A549 (cell line): Measurements from ENCODE around the gene LANCL1. TPM values are rescaled to one million over a fixed set of nuclear protein-coding genes. Genes with fewer than 3 reads are reported as not detected.

Source experiments
- ATAC-seq, 2 experiments: fragments of 200-7000 bp in 1 of 2; fragments of >200 bp in 1 of 2; cut with Nextera tagmentation in 1 of 2; cut with Tn5 transposase in 1 of 2; 3 replicates each; pipeline versions ENCODE4 v1.8.0 to v1.9.1; 2018 to 2020; ENCODE audit warnings: mild to moderate bottlenecking in 1 of 2, moderate library complexity in 1 of 2
- CTCF ChIA-PET: fragments of 300-600 bp; sonication (Branson Sonifier 250); formaldehyde crosslinking; extraction: SDS; loops from one replicate; lab custom pipeline; 2021; ENCODE audit warnings: antibody characterized with exemption, inconsistent platforms; lab: Yijun Ruan, JAX
- POLR2A ChIA-PET: fragments of 350-600 bp; formaldehyde crosslinking; extraction: SDS; loops from one replicate; lab custom pipeline; 2021; ENCODE audit warnings: antibody characterized with exemption, inconsistent platforms; lab: Yijun Ruan, JAX
- DNase-seq, 2 experiments: peaks; one replicate each; pipeline versions ENCODE4 v3.0.0 to v3.0.0-alpha.2; 2011 to 2016; ENCODE audit warnings: low read depth in 1 of 2, low spot score in 1 of 2
- FAIRE-seq: peaks from 2 replicates; lab custom pipeline; 2011; peaks lifted over from hg19 to GRCh38; lab: Jason Lieb, UNC
- H3K27ac ChIP-seq, 2 experiments: fragments of >200 bp; sonication (Bioruptor Twin); formaldehyde crosslinking; 3 replicates each; pipeline ENCODE4 v1.5.1; 2016 to 2017
- H3K4me1 ChIP-seq: fragments of >200 bp; sonication (Bioruptor Twin); formaldehyde crosslinking; 3 replicates; pipeline ENCODE4 v1.6.1; 2016
- H3K4me2 ChIP-seq: fragments of >200 bp; sonication (Bioruptor Twin); formaldehyde crosslinking; 3 replicates; pipeline ENCODE4 v1.6.1; 2016
- H3K4me3 ChIP-seq: fragments of >200 bp; sonication (Bioruptor Twin); formaldehyde crosslinking; 3 replicates; pipeline ENCODE4 v1.5.1; 2016
- H3K9me3 ChIP-seq: fragments of >200 bp; sonication (Bioruptor Twin); formaldehyde crosslinking; 3 replicates; pipeline ENCODE4 v1.6.1; 2016
- CBX2 ChIP-seq: fragments of 200-600 bp; sonication (generic); IDR thresholded peaks from 2 replicates; pipeline ENCODE4 v1.6.1; 2016; ENCODE audit warnings: low read depth, mild to moderate bottlenecking, borderline replicate concordance
- CHD4 ChIP-seq: fragments of 200-600 bp; sonication (generic); IDR thresholded peaks from 2 replicates; pipeline ENCODE4 v1.6.1; 2016; ENCODE audit warnings: antibody characterized with exemption, mild to moderate bottlenecking, borderline replicate concordance
- CTCF ChIP-seq: fragments of >200 bp; sonication (Bioruptor Twin); formaldehyde crosslinking; IDR thresholded peaks from 3 replicates; pipeline ENCODE4 v1.5.1; 2016
- EHMT2 ChIP-seq: fragments of 200-600 bp; sonication (generic); IDR thresholded peaks from 2 replicates; pipeline ENCODE4 v1.6.1; 2016; ENCODE audit warnings: antibody characterized with exemption, low read depth, mild to moderate bottlenecking, moderate library complexity
- ELK1 ChIP-seq: fragments of 150-350 bp; IDR thresholded peaks from 2 replicates; pipeline ENCODE4 v1.6.1; 2014; ENCODE audit warnings: low read depth, mild to moderate bottlenecking, low read length
- ESRRA ChIP-seq: fragments of 150-350 bp; IDR thresholded peaks from 2 replicates; pipeline ENCODE4 v1.6.1; 2014; ENCODE audit warnings: mild to moderate bottlenecking, low read length, borderline replicate concordance
- GATA3 ChIP-seq: IDR thresholded peaks from 2 replicates; pipeline ENCODE4 v1.6.1; 2012; ENCODE audit warnings: borderline replicate concordance
- HES2 ChIP-seq: fragments of >200 bp; sonication (Bioruptor Twin); formaldehyde crosslinking; IDR thresholded peaks from 2 replicates; pipeline ENCODE4 v1.6.1; 2016
- HEYL ChIP-seq: fragments of 250-450 bp; sonication (Bioruptor Pico); IDR thresholded peaks from 2 replicates; pipeline ENCODE4 v1.8.0; 2021; ENCODE audit warnings: mild to moderate bottlenecking, moderate library complexity
- HOXB5 ChIP-seq: fragments of 250-450 bp; sonication (Bioruptor Pico); IDR thresholded peaks from 2 replicates; pipeline ENCODE4 v1.5.0; 2020; ENCODE audit warnings: mild to moderate bottlenecking, moderate library complexity
- MAX ChIP-seq: IDR thresholded peaks from 2 replicates; pipeline ENCODE4 v1.6.1; 2012
- NFE2L2 ChIP-seq: fragments of 150-350 bp; conservative IDR thresholded peaks from 2 replicates; pipeline ENCODE4 v1.6.1; 2014; ENCODE audit warnings: low read length
- NPAS2 ChIP-seq: fragments of 250-450 bp; sonication (Bioruptor Pico); IDR thresholded peaks from 2 replicates; pipeline ENCODE4 v1.8.0; 2022; ENCODE audit warnings: mild to moderate bottlenecking, moderate library complexity, borderline replicate concordance
- PBX3 ChIP-seq: IDR thresholded peaks from 2 replicates; pipeline ENCODE4 v1.6.1; 2012
- PHF8 ChIP-seq: fragments of 200-600 bp; sonication (generic); IDR thresholded peaks from 2 replicates; pipeline ENCODE4 v1.6.1; 2016; ENCODE audit warnings: low read depth, mild to moderate bottlenecking, antibody characterized with exemption, moderate library complexity, borderline replicate concordance
- RARB ChIP-seq: fragments of 250-450 bp; sonication (Bioruptor Pico); IDR thresholded peaks from 2 replicates; pipeline ENCODE4 v1.8.0; 2021; ENCODE audit warnings: mild to moderate bottlenecking, moderate library complexity
- RCOR1 ChIP-seq: fragments of 150-350 bp; IDR thresholded peaks from 2 replicates; pipeline ENCODE4 v1.6.1; 2014; ENCODE audit warnings: antibody characterized with exemption, low read length, low read depth
- REST ChIP-seq: fragments of 200-600 bp; sonication (generic); IDR thresholded peaks from 2 replicates; pipeline ENCODE4 v1.6.1; 2016; ENCODE audit warnings: antibody characterized with exemption, mild to moderate bottlenecking, moderate library complexity
- RNF2 ChIP-seq: fragments of 200-600 bp; sonication (generic); IDR thresholded peaks from 2 replicates; pipeline ENCODE4 v1.6.1; 2016; ENCODE audit warnings: low read depth, mild to moderate bottlenecking, antibody characterized with exemption, moderate library complexity, borderline replicate concordance
- SMC3 ChIP-seq: fragments of >200 bp; sonication (Bioruptor Twin); formaldehyde crosslinking; IDR thresholded peaks from 3 replicates; pipeline ENCODE4 v1.6.1; 2018; ENCODE audit warnings: inconsistent platforms
- TFCP2L1 ChIP-seq: fragments of 250-450 bp; sonication (Bioruptor Pico); IDR thresholded peaks from 2 replicates; pipeline ENCODE4 v1.5.0; 2021; ENCODE audit warnings: mild to moderate bottlenecking
- USF2 ChIP-seq: fragments of 450-650 bp; IDR thresholded peaks from 2 replicates; pipeline ENCODE4 v1.6.1; 2014; ENCODE audit warnings: antibody characterized with exemption
- WGBS: methylation state at CpG from one replicate; pipeline ENCODE4 v1.1.6; 2017; ENCODE audit errors: missing lambda C conversion rate; 5-methylcytosine and 5-hydroxymethylcytosine counted together
- polyA plus RNA-seq, 4 experiments: library from polyadenylated mRNA; depleted of rRNA in 3 of 4; stranded (reverse); fragments of >200 nt; fragmentation: RNase III in 1 of 4; extraction: RNeasy Plus Mini Kit Qiagen cat#74134 plus additional on column Dnase treatment in 1 of 4; gene quantifications; 2 replicates in 3 of 4; 3 replicates in 1 of 4; pipeline ENCODE4 v1.2.3, GENCODE V29; 2011 to 2017

LANCL1 gene
- polyA plus RNA-seq, 2 of the 4 experiments (the other 2 are of a cell fraction): 30.1 to 83.7 TPM

GRCh38 chr2:210435439-210435838, 41.1 kb downstream of the LANCL1 start:
- ATAC-seq (no peak), FAIRE-seq (no peak), DNase-seq (no peak)
- no peaks in the 10 kb centered on the region for H3K9me3 ChIP-seq
- WGBS: 95% methylated on average over 1 of the region's 1 CpG
- no peak for TF ChIP-seq GATA3
- no peak for TF ChIP-seq RCOR1
- TF ChIP-seq HEYL: no peak
- no peak for TF ChIP-seq CTCF
- TF ChIP-seq CHD4: no peak
- TF ChIP-seq CBX2: no peak
- TF ChIP-seq RNF2: no peak
- TF ChIP-seq TFCP2L1: no peak
- no peak for TF ChIP-seq REST
- TF ChIP-seq HES2: no peak
- no peak for TF ChIP-seq RARB
- TF ChIP-seq SMC3: no peak
- no peak for TF ChIP-seq NFE2L2
- TF ChIP-seq MAX: no peak
- TF ChIP-seq ELK1: no peak
- no peak for TF ChIP-seq EHMT2
- TF ChIP-seq USF2: no peak
- TF ChIP-seq PHF8: no peak
- no peak for TF ChIP-seq PBX3
- no peak overlapping the region for H3K4me3 ChIP-seq
- CTCF ChIA-PET: no interaction called here
- POLR2A ChIA-PET: no interaction called here
- no peaks in the 10 kb centered on the region for H3K4me1 ChIP-seq
- H3K4me2 ChIP-seq: no peak overlapping the region
- no peak overlapping the region for H3K27ac ChIP-seq

- no peak overlapping the region for H3K4me3 ChIP-seq
- DNase-seq: no peak
- no peak for ATAC-seq
- H3K4me2 ChIP-seq: no peak overlapping the region
- ChIA-PET CTCF (no interaction called here), POLR2A (no interaction called here)
- no peak overlapping the region for H3K27ac ChIP-seq
- TF ChIP-seq ESRRA: no peak
- no peak for TF ChIP-seq NPAS2 (CRISPR knock-in tag)
- TF ChIP-seq HOXB5 (CRISPR knock-in tag): no peak
- no peak for TF ChIP-seq NFE2L2
- no peak for TF ChIP-seq RARB
- 100% methylated on average over 1 of the region's 1 CpG for WGBS
- FAIRE-seq: no peak
- peaks cover 19% of the 10 kb centered on the region; the same call in 2 of the 3 replicates for H3K4me1 ChIP-seq
- no peaks in the 10 kb centered on the region for H3K9me3 ChIP-seq
These were observed 43.9 kb downstream of the LANCL1 start for GRCh38 chr2:210432633-210433032.
